K562 (cell line): ENCODE measurements around the gene FAM124A. TPM values are rescaled to one million over a fixed set of nuclear protein-coding genes. Genes with fewer than 3 reads are reported as not detected.

Experiments used
- ATAC-seq: fragments of 200-7000 bp; cut with Tn5 transposase; 3 replicates; pipeline ENCODE4 v1.9.1; 2020; ENCODE audit warnings: moderate library complexity
- BruUV-seq: library from RNA; stranded (reverse); fragments of 400-500 nt; replicated peaks from 2 replicates; lab custom pipeline; 2021; lab: Mats Ljungman, UMichigan
- CTCF ChIA-PET: fragments of 300-600 bp; formaldehyde crosslinking; extraction: SDS; loops from one replicate; lab custom pipeline; 2021; ENCODE audit warnings: low intra/inter-chr PET ratio; lab: Yijun Ruan, JAX
- POLR2A ChIA-PET: fragments of 300-600, 350-650 bp; sonication (Branson Sonifier 250); formaldehyde crosslinking; extraction: SDS; loops from one replicate; lab custom pipeline; 2021; ENCODE audit warnings: antibody characterized with exemption, inconsistent platforms; lab: Yijun Ruan, JAX
- DNase-seq, 4 experiments: peaks; one replicate each; pipeline versions ENCODE4 v3.0.0 to v3.0.0-alpha.2; 2011 to 2018; ENCODE audit warnings: low spot score in 3 of 4, mixed read lengths in 3 of 4; ENCODE audit errors: extremely low read depth in 1 of 4
- FAIRE-seq: peaks from 2 replicates; lab custom pipeline; 2011; peaks lifted over from hg19 to GRCh38; lab: Jason Lieb, UNC
- H2AFZ ChIP-seq: 2 replicates; pipeline ENCODE4 v1.6.0; 2011; ENCODE audit warnings: low read depth, low read length, control low read depth, inconsistent platforms
- H3K27ac ChIP-seq: fragments of 200-600 bp; 3 replicates; pipeline ENCODE4 v1.8.0; 2011; ENCODE audit warnings: low read depth, mild to moderate bottlenecking, control low read depth, inconsistent platforms, low read length, moderate library complexity, mixed read lengths; ENCODE audit errors: extremely low read depth
- H3K27me3 ChIP-seq, 2 experiments: fragments of 300-600 bp in 1 of 2; 2 replicates in 1 of 2; 3 replicates in 1 of 2; pipeline versions ENCODE4 v1.6.0 to v1.8.0; 2011; ENCODE audit warnings: inconsistent platforms in 2 of 2, low read length in 2 of 2, mild to moderate bottlenecking in 1 of 2, mixed read lengths in 1 of 2, moderate library complexity in 1 of 2; ENCODE audit not compliant: control insufficient read depth in 2 of 2, insufficient read depth in 2 of 2
- H3K36me3 ChIP-seq: fragments of 300-600 bp; 3 replicates; pipeline ENCODE4 v1.8.0; 2011; ENCODE audit warnings: mild to moderate bottlenecking, low read length, inconsistent platforms; ENCODE audit not compliant: control insufficient read depth, insufficient read depth
- H3K4me1 ChIP-seq, 2 experiments: fragments of 200-600 bp in 1 of 2; replicated peaks in 1 of 2; 2 replicates in 1 of 2; 3 replicates in 1 of 2; pipeline versions ENCODE4 v1.5.1 to v1.8.0; 2011; ENCODE audit warnings: inconsistent platforms in 2 of 2, low read length in 2 of 2, mild to moderate bottlenecking in 1 of 2, mixed read lengths in 1 of 2, moderate library complexity in 1 of 2; ENCODE audit not compliant: control insufficient read depth in 2 of 2, insufficient read depth in 2 of 2
- H3K4me2 ChIP-seq: 2 replicates; pipeline ENCODE4 v1.6.1; 2011; ENCODE audit warnings: low read length, control low read depth, inconsistent platforms, mixed read lengths; ENCODE audit not compliant: insufficient read depth
- H3K4me3 ChIP-seq: fragments of 200-600 bp; sonication (generic), shearing (Covaris generic); 2 replicates; pipeline ENCODE4 v1.5.1; 2016; ENCODE audit warnings: control low read depth, inconsistent platforms
- H3K79me2 ChIP-seq: fragments of 200-600 bp; 3 replicates; pipeline ENCODE4 v1.8.0; 2011; ENCODE audit warnings: low read length, inconsistent platforms; ENCODE audit not compliant: control insufficient read depth, insufficient read depth
- H3K9ac ChIP-seq, 2 experiments: 2 replicates each; pipeline versions ENCODE4 v1.6.0 to v1.6.1; 2011; ENCODE audit warnings: low read depth in 2 of 2, low read length in 2 of 2, control low read depth in 1 of 2, inconsistent platforms in 1 of 2, mild to moderate bottlenecking in 1 of 2, mixed read lengths in 1 of 2; ENCODE audit not compliant: insufficient read depth in 1 of 2
- H3K9me1 ChIP-seq: one replicate; pipeline ENCODE4 v1.6.0; 2011; ENCODE audit warnings: inconsistent platforms, mild to moderate bottlenecking, low read length, moderate library complexity; ENCODE audit not compliant: control insufficient read depth, insufficient read depth
- H3K9me3 ChIP-seq: replicated peaks from 2 replicates; pipeline ENCODE4 v1.5.1; 2011; ENCODE audit warnings: low read depth, low read length, inconsistent platforms; ENCODE audit not compliant: control insufficient read depth, insufficient read depth
- H4K20me1 ChIP-seq: replicated peaks from 2 replicates; pipeline ENCODE4 v1.6.1; 2011; ENCODE audit warnings: low read length, inconsistent platforms, mixed read lengths; ENCODE audit not compliant: control insufficient read depth, insufficient read depth
- JUN ChIP-seq, 2 experiments: sonication (generic) in 1 of 2; formaldehyde crosslinking in 1 of 2; IDR thresholded peaks; 2 replicates each; pipeline versions ENCODE4 v1.6.1 to v1.8.0; 2012 to 2022; ENCODE audit warnings: borderline replicate concordance in 2 of 2, mild to moderate bottlenecking in 2 of 2, improper control_type of control experiment in 1 of 2, low read depth in 1 of 2, low read length in 1 of 2, missing genetic modification reagents in 1 of 2
- PKNOX1 ChIP-seq: fragments of 450-650 bp; IDR thresholded peaks from 2 replicates; pipeline ENCODE4 v1.6.1; 2016
- RBM39 ChIP-seq: fragments of 200-400 bp; formaldehyde crosslinking; optimal IDR thresholded peaks from 2 replicates; pipeline ENCODE3; 2018; ENCODE audit warnings: low read depth, low read length
- ZSCAN32 ChIP-seq: fragments of 450-650 bp; formaldehyde crosslinking; IDR thresholded peaks from 2 replicates; pipeline ENCODE4 v1.4.0; 2020; ENCODE audit warnings: mild to moderate bottlenecking, moderate library complexity
- WGBS: fragments of 100-300 bp; shearing (Covaris generic); methylation state at CpG from one replicate; pipeline ENCODE4 v1.1.6; 2016; ENCODE audit warnings: low coverage, mixed read lengths; ENCODE audit not compliant: insufficient coverage; ENCODE audit errors: missing lambda C conversion rate; 5-methylcytosine and 5-hydroxymethylcytosine counted together
- in situ Hi-C: fragments of 300-500 bp; cut with MboI; formaldehyde crosslinking; loops from 4 replicates; pipeline ENCODE4 v1.15.0; 2018; ENCODE audit warnings: inconsistent platforms, mixed read lengths
- intact Hi-C: fragments of 100-400 bp; cut with micrococcal nuclease; formaldehyde crosslinking; loops from 2 replicates; pipeline ENCODE4 v1.14.2; 2022
- polyA plus RNA-seq, 8 experiments: library from polyadenylated mRNA; depleted of rRNA in 4 of 8; stranded (reverse) in 5 of 8; unstranded in 3 of 8; fragments of >200 nt; fragmentation: Nextera tagmentation in 2 of 8; fragmentation: Illumina TruSeq in 1 of 8; extraction: Ambion mirVana in 2 of 8; extraction: Trizol in 1 of 8; gene quantifications; 2 replicates each; pipeline versions ENCODE4 v1.2.1 to v1.2.3, GENCODE V29; 2011 to 2014; ENCODE audit warnings: inconsistent platforms in 1 of 8, missing spikeins in 1 of 8
- total RNA-seq, 7 experiments: library from RNA; depleted of rRNA in 6 of 7; stranded (reverse); fragments of >200 nt in 6 of 7; fragmentation: Illumina TruSeq in 2 of 7; extraction: Trizol in 2 of 7; gene quantifications; 2 replicates each; pipeline versions ENCODE4 v1.2.1 to v1.2.3, GENCODE V29; 2011 to 2021; ENCODE audit warnings: low replicate concordance in 1 of 7

The FAM124A gene
- total and polyA plus RNA-seq, 9 of the 15 experiments (the other 6 are each of a cell fraction or from before 2014, with no cell fraction given), result not detected

GRCh38 chr13:51178456-51179074 lies 43.6 kb upstream of the FAM124A start:
- ATAC-seq (no peak), DNase-seq (no peak), FAIRE-seq (no peak)
- BruUV-seq, result no TSS peak
- intact Hi-C loops, result no loop called here
- no peaks in the 10 kb centered on the region for H3K79me2 ChIP-seq
- ChIA-PET CTCF (no interaction called here), POLR2A (no interaction called here)
- H3K4me3 ChIP-seq, result no peak overlapping the region
- no peak overlapping the region for H2AFZ ChIP-seq
- H3K9me1 ChIP-seq, result no peaks in the 10 kb centered on the region
- TF ChIP-seq RBM39 (no peak), ZSCAN32 (no peak), JUN (IDR thresholded peaks at IDR 0.05; ENCODE audit: borderline replicate concordance, low read depth, low read length) (no peak), JUN (CRISPR knock-in tag; IDR thresholded peaks at IDR 0.05; ENCODE audit: borderline replicate concordance) (no peak), PKNOX1 (no peak)
- in situ Hi-C loops, result no loop called here
- WGBS, result 0% methylated on average over 4 of the region's 4 CpGs
- H4K20me1 ChIP-seq, result no peaks in the 10 kb centered on the region
- no peaks in the 10 kb centered on the region for H3K36me3 ChIP-seq
- no peaks in the 10 kb centered on the region for H3K27me3 ChIP-seq
- H3K4me1 ChIP-seq, result no peaks in the 10 kb centered on the region
- no peak overlapping the region for H3K27ac ChIP-seq
- no peaks in the 10 kb centered on the region for H3K9me3 ChIP-seq
- no peak overlapping the region for H3K9ac ChIP-seq
- no peak overlapping the region for H3K4me2 ChIP-seq
